ENCODE measurements around the gene SAMD3.

- no peak for TF ChIP-seq CTCF (IDR thresholded peaks at IDR 0.05)
- no peak for TF ChIP-seq POLR2A (IDR thresholded peaks at IDR 0.05)
Measured at GRCh38 chr6:130118236-130118635, 104.5 kb downstream of the SAMD3 start.

Data from right lobe of liver (tissue), 4 donors.